H54 (cell line): Measurements from ENCODE around the gene HDAC4.

ENCODE experiments used
- DNase-seq: peaks from one replicate; pipeline ENCODE4 v3.0.0; 2011; ENCODE audit warnings: low spot score, mixed read lengths; ENCODE audit not compliant: insufficient read length
- FAIRE-seq: peaks from 3 replicates; lab custom pipeline; 2011; peaks lifted over from hg19 to GRCh38; lab: Jason Lieb, UNC
- POLR2A ChIP-seq: IDR thresholded peaks from 2 replicates; pipeline ENCODE4 v1.6.1; 2011; ENCODE audit warnings: low read depth, mild to moderate bottlenecking, low read length

The HDAC4 gene

GRCh38 chr2:239212929-239213642, 187.7 kb downstream of the HDAC4 start:
- DNase-seq = no peak
- TF ChIP-seq POLR2A = no peak
- FAIRE-seq = no peak

GRCh38 chr2:239212121-239212928, 188.5 kb downstream of the HDAC4 start:
- FAIRE-seq (no peak), DNase-seq (no peak)
- no peak for TF ChIP-seq POLR2A

- no peak for FAIRE-seq
- DNase-seq = no peak
- no peak for TF ChIP-seq POLR2A
Observed at GRCh38 chr2:239211396-239212094, 189.3 kb downstream of the HDAC4 start.

GRCh38 chr2:239209783-239210182, 191.0 kb downstream of the HDAC4 start:
- no peak for DNase-seq
- no peak for TF ChIP-seq POLR2A
- no peak for FAIRE-seq

- no peak for TF ChIP-seq POLR2A
- DNase-seq = no peak
- FAIRE-seq = no peak
Observed at GRCh38 chr2:239208465-239209180, 192.2 kb downstream of the HDAC4 start.

GRCh38 chr2:239206851-239207250, 194.0 kb downstream of the HDAC4 start:
- FAIRE-seq (no peak), DNase-seq (no peak)
- TF ChIP-seq POLR2A = no peak

GRCh38 chr2:239206042-239206441, 194.8 kb downstream of the HDAC4 start:
- FAIRE-seq (no peak), DNase-seq (no peak)
- TF ChIP-seq POLR2A = no peak

GRCh38 chr2:239204876-239205468, 195.8 kb downstream of the HDAC4 start:
- DNase-seq (no peak), FAIRE-seq (no peak)
- no peak for TF ChIP-seq POLR2A

- FAIRE-seq = no peak
- no peak for DNase-seq
- no peak for TF ChIP-seq POLR2A
Observed at GRCh38 chr2:239204136-239204875, 196.5 kb downstream of the HDAC4 start.

- FAIRE-seq (no peak), DNase-seq (no peak)
- no peak for TF ChIP-seq POLR2A
Observed at GRCh38 chr2:239203443-239204135, 197.2 kb downstream of the HDAC4 start.

GRCh38 chr2:239202836-239203235, 198.0 kb downstream of the HDAC4 start:
- no peak for TF ChIP-seq POLR2A
- no peak for FAIRE-seq
- DNase-seq = no peak

GRCh38 chr2:239202343-239202742, 198.5 kb downstream of the HDAC4 start:
- DNase-seq (no peak), FAIRE-seq (no peak)
- TF ChIP-seq POLR2A = no peak
